H9 (cell line): Measurements from ENCODE around the gene FCRL5. TPM values are rescaled to one million over a fixed set of nuclear protein-coding genes. Genes with fewer than 3 reads are reported as not detected.

Experiments used
- DNase-seq: peaks from one replicate; pipeline ENCODE4 v3.0.0-alpha.2; 2017
- H2AFZ ChIP-seq: one replicate; pipeline ENCODE4 v1.6.1; 2013; ENCODE audit warnings: mild to moderate bottlenecking, low read length, control low read depth, moderate library complexity
- H2AK5ac ChIP-seq: 2 replicates; pipeline ENCODE4 v1.6.1; 2013; ENCODE audit warnings: low read length, control low read depth, mixed read lengths; ENCODE audit not compliant: insufficient read length
- H2BK120ac ChIP-seq: one replicate; pipeline ENCODE4 v1.6.1; 2013; ENCODE audit warnings: low read depth, mild to moderate bottlenecking, low read length, control low read depth, inconsistent platforms; ENCODE audit not compliant: poor library complexity, severe bottlenecking
- H2BK12ac ChIP-seq: 2 replicates; pipeline ENCODE4 v1.6.1; 2013; ENCODE audit warnings: low read length, control low read depth, mixed read lengths, low read depth; ENCODE audit not compliant: insufficient read length
- H2BK15ac ChIP-seq: 2 replicates; pipeline ENCODE4 v1.6.1; 2013; ENCODE audit warnings: low read depth, low read length, control low read depth
- H2BK20ac ChIP-seq: one replicate; pipeline ENCODE4 v1.6.1; 2013; ENCODE audit warnings: low read depth, mild to moderate bottlenecking, low read length, control low read depth, inconsistent platforms; ENCODE audit not compliant: poor library complexity, severe bottlenecking
- H2BK5ac ChIP-seq: 2 replicates; pipeline ENCODE4 v1.6.1; 2013; ENCODE audit warnings: low read length, control low read depth, mixed read lengths; ENCODE audit not compliant: insufficient read length
- H3K14ac ChIP-seq: 2 replicates; pipeline ENCODE4 v1.6.1; 2013; ENCODE audit warnings: low read length, control low read depth; ENCODE audit not compliant: insufficient read depth
- H3K18ac ChIP-seq: 2 replicates; pipeline ENCODE4 v1.6.1; 2013; ENCODE audit warnings: low read depth, mild to moderate bottlenecking, mixed read lengths, low read length, control low read depth; ENCODE audit not compliant: insufficient read length
- H3K23ac ChIP-seq: 2 replicates; pipeline ENCODE4 v1.6.1; 2013; ENCODE audit warnings: low read length, control low read depth, mixed read lengths, low read depth; ENCODE audit not compliant: insufficient read length
- H3K23me2 ChIP-seq: 2 replicates; pipeline ENCODE4 v1.6.1; 2013; ENCODE audit warnings: low read depth, mild to moderate bottlenecking, mixed read lengths, low read length, control low read depth; ENCODE audit not compliant: insufficient read length, poor library complexity, severe bottlenecking
- H3K27ac ChIP-seq: 2 replicates; pipeline ENCODE4 v1.5.1; 2013; ENCODE audit warnings: low read length, control low read depth, mixed read lengths, low read depth; ENCODE audit not compliant: insufficient read length
- H3K27me3 ChIP-seq: 2 replicates; pipeline ENCODE4 v1.6.1; 2013; ENCODE audit warnings: low read length, control low read depth, inconsistent platforms; ENCODE audit not compliant: insufficient read depth
- H3K4ac ChIP-seq: 2 replicates; pipeline ENCODE4 v1.6.1; 2013; ENCODE audit warnings: low read depth, mild to moderate bottlenecking, control low read depth, inconsistent platforms, low read length, moderate library complexity
- H3K4me1 ChIP-seq: 2 replicates; pipeline ENCODE4 v1.6.1; 2013; ENCODE audit warnings: low read length, control low read depth, inconsistent platforms; ENCODE audit not compliant: insufficient read depth
- H3K4me2 ChIP-seq: 2 replicates; pipeline ENCODE4 v1.6.1; 2013; ENCODE audit warnings: low read length, control low read depth, mixed read lengths; ENCODE audit not compliant: insufficient read length, insufficient read depth
- H3K56ac ChIP-seq: 2 replicates; pipeline ENCODE4 v1.6.1; 2013; ENCODE audit warnings: low read depth, mild to moderate bottlenecking, mixed read lengths, low read length, control low read depth; ENCODE audit not compliant: insufficient read length
- H3K79me1 ChIP-seq: 2 replicates; pipeline ENCODE4 v1.6.1; 2013; ENCODE audit warnings: low read depth, mild to moderate bottlenecking, moderate library complexity, low read length, control low read depth, inconsistent platforms; ENCODE audit not compliant: insufficient read depth, poor library complexity, severe bottlenecking
- H3K79me2 ChIP-seq: 2 replicates; pipeline ENCODE4 v1.6.1; 2013; ENCODE audit warnings: low read length, control low read depth, inconsistent platforms; ENCODE audit not compliant: insufficient read depth
- H3K9ac ChIP-seq: 2 replicates; pipeline ENCODE4 v1.6.1; 2013; ENCODE audit warnings: low read length, control low read depth, mixed read lengths; ENCODE audit not compliant: insufficient read length; ENCODE audit errors: extremely low read depth
- H3K9me3 ChIP-seq: one replicate; pipeline ENCODE4 v1.6.1; 2013; ENCODE audit warnings: low read depth, low read length, inconsistent platforms; ENCODE audit not compliant: control insufficient read depth
- H3T11ph ChIP-seq: one replicate; pipeline ENCODE4 v1.6.1; 2013; ENCODE audit warnings: mild to moderate bottlenecking, low read length, control low read depth, inconsistent platforms
- H4K20me1 ChIP-seq: one replicate; pipeline ENCODE4 v1.6.1; 2013; ENCODE audit not compliant: control insufficient read depth, insufficient read length, insufficient read depth
- H4K5ac ChIP-seq: 2 replicates; pipeline ENCODE4 v1.6.1; 2013; ENCODE audit warnings: low read depth, mild to moderate bottlenecking, mixed read lengths, low read length, control low read depth; ENCODE audit not compliant: insufficient read length
- H4K8ac ChIP-seq: replicated peaks from 2 replicates; pipeline ENCODE4 v1.6.1; 2013; ENCODE audit warnings: low read length, control low read depth, mixed read lengths, low read depth; ENCODE audit not compliant: insufficient read length
- H4K91ac ChIP-seq: 2 replicates; pipeline ENCODE4 v1.6.1; 2013; ENCODE audit warnings: low read depth, mild to moderate bottlenecking, moderate library complexity, mixed read lengths, low read length, control low read depth; ENCODE audit not compliant: insufficient read length
- H3K27ac Mint-ChIP-seq, 3 experiments: 2 replicates in 2 of 3; 3 replicates in 1 of 3; pipeline ENCODE4 v1.8.0; 2020 to 2021; ENCODE audit warnings: mixed read lengths in 3 of 3, mild to moderate bottlenecking in 1 of 3, moderate library complexity in 1 of 3
- H3K27me3 Mint-ChIP-seq: 2 replicates; pipeline ENCODE4 v1.8.0; 2021; ENCODE audit warnings: low read depth, mild to moderate bottlenecking, moderate library complexity, mixed read lengths
- H3K36me3 Mint-ChIP-seq, 3 experiments: 2 replicates in 2 of 3; 3 replicates in 1 of 3; pipeline ENCODE4 v1.8.0; 2020 to 2021; ENCODE audit warnings: low read depth in 3 of 3, mixed read lengths in 3 of 3; ENCODE audit not compliant: insufficient read depth in 1 of 3
- H3K4me1 Mint-ChIP-seq, 2 experiments: 2 replicates each; pipeline ENCODE4 v1.8.0; 2020; ENCODE audit warnings: mixed read lengths in 2 of 2
- H3K4me3 Mint-ChIP-seq, 2 experiments: 2 replicates in 1 of 2; 3 replicates in 1 of 2; pipeline ENCODE4 v1.8.0; 2020 to 2021; ENCODE audit warnings: mild to moderate bottlenecking in 2 of 2, mixed read lengths in 2 of 2, moderate library complexity in 1 of 2
- H3K9me3 Mint-ChIP-seq, 2 experiments: 2 replicates in 1 of 2; 3 replicates in 1 of 2; pipeline ENCODE4 v1.8.0; 2020; ENCODE audit warnings: mild to moderate bottlenecking in 2 of 2, mixed read lengths in 2 of 2, moderate library complexity in 1 of 2
- total RNA-seq: library from RNA; stranded (reverse); gene quantifications from 2 replicates; pipeline ENCODE4 v1.2.1, GENCODE V29; 2021
- TF ChIP-seq, protein P1 (sequence below): fragments of 200-600 bp; sonication (generic); conservative IDR thresholded peaks from 3 replicates; pipeline ENCODE4 v1.8.0; 2021; ENCODE audit warnings: antibody characterized with exemption, mild to moderate bottlenecking

The FCRL5 gene
- total RNA-seq, 1 experiment from 2014 or later: 0.98 TPM

DNA sequence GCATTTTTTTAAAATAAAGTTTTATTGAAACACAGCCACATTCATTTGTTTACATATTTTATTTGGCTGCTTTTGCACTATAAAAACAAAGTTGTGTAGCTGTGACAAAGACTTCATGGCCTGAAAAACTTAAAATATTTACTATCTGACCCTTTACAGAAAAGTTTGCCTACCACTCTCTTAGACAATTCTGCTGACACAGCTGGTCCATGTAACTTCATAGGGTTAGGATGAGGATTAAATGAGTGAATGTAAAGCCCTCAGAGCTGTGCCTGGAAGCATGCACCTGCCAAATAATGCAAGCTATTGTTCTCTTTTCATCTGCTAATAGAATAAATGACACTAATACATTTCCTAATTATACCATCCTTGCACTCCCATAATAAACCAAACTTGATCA lies 67.7 kb downstream of the FCRL5 start:
- H2BK120ac ChIP-seq: no peak overlapping the region
- H3K9me3 ChIP-seq: no peaks in the 10 kb centered on the region
- no peak overlapping the region for H2BK5ac ChIP-seq
- no peak overlapping the region for H4K91ac ChIP-seq
- no peak for DNase-seq
- H2AK5ac ChIP-seq: no peak overlapping the region
- H3K9me3 Mint-ChIP-seq: peaks cover 0 to under 1% of the 10 kb centered on the region in 2 experiments; a peak in 3 of 5 replicates
- H3K27me3 ChIP-seq: no peaks in the 10 kb centered on the region
- no peaks in the 10 kb centered on the region for H3K79me2 ChIP-seq
- no peaks in the 10 kb centered on the region for H3K23me2 ChIP-seq
- TF ChIP-seq, protein P1, sequence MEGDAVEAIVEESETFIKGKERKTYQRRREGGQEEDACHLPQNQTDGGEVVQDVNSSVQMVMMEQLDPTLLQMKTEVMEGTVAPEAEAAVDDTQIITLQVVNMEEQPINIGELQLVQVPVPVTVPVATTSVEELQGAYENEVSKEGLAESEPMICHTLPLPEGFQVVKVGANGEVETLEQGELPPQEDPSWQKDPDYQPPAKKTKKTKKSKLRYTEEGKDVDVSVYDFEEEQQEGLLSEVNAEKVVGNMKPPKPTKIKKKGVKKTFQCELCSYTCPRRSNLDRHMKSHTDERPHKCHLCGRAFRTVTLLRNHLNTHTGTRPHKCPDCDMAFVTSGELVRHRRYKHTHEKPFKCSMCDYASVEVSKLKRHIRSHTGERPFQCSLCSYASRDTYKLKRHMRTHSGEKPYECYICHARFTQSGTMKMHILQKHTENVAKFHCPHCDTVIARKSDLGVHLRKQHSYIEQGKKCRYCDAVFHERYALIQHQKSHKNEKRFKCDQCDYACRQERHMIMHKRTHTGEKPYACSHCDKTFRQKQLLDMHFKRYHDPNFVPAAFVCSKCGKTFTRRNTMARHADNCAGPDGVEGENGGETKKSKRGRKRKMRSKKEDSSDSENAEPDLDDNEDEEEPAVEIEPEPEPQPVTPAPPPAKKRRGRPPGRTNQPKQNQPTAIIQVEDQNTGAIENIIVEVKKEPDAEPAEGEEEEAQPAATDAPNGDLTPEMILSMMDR: no peak
- H3K4me3 Mint-ChIP-seq: no peak overlapping the region
- no peaks in the 10 kb centered on the region for H3K27me3 Mint-ChIP-seq
- H2AFZ ChIP-seq: no peak overlapping the region
- no peak overlapping the region for H3K56ac ChIP-seq
- H3K4ac ChIP-seq: no peak overlapping the region
- H3K79me1 ChIP-seq: no peaks in the 10 kb centered on the region
- H3K27ac Mint-ChIP-seq: no peak overlapping the region
- no peak overlapping the region for H2BK12ac ChIP-seq
- no peak overlapping the region for H3K18ac ChIP-seq
- no peak overlapping the region for H3K23ac ChIP-seq
- H3K36me3 Mint-ChIP-seq: no peaks in the 10 kb centered on the region; a peak in 3 of 7 replicates
- no peak overlapping the region for H3K27ac ChIP-seq
- no peak overlapping the region for H3K4me2 ChIP-seq
- H2BK15ac ChIP-seq: no peak overlapping the region
- H4K8ac ChIP-seq: no peak overlapping the region
- H3T11ph ChIP-seq: no peak overlapping the region
- H3K14ac ChIP-seq: no peak overlapping the region
- no peak overlapping the region for H3K9ac ChIP-seq
- H4K20me1 ChIP-seq: no peaks in the 10 kb centered on the region
- H3K4me1 ChIP-seq: no peaks in the 10 kb centered on the region
- no peak overlapping the region for H4K5ac ChIP-seq
- H2BK20ac ChIP-seq: no peak overlapping the region
- H3K4me1 Mint-ChIP-seq: peaks cover 8 to 11% of the 10 kb centered on the region in 2 experiments
